ENCODE measurements around the gene NPIPB2.
A peak's percentile ranks its signal among the peaks of the same experiment; 100 is the strongest.
"Not testable (repeated sequence)": the region's sequence is repeated elsewhere in the genome, so short reads cannot be mapped to it uniquely, and the experiment has no call there.

NPIPB2 gene

GRCh38 chr16:11957591-11958395 lies 15.9 kb upstream of the NPIPB2 start:
- no peak for DNase-seq (ENCODE audit: low read depth)

- no peak for DNase-seq (ENCODE audit: low read depth)
Measured at GRCh38 chr16:11956558-11956957, 14.7 kb upstream of the NPIPB2 start.

- DNase-seq (ENCODE audit: low read depth) = peak; percentile 66
Measured at GRCh38 chr16:11955713-11956123, 13.9 kb upstream of the NPIPB2 start.

- DNase-seq (ENCODE audit: low read depth) = not testable (repeated sequence)
Measured at GRCh38 chr16:11953576-11953975, 11.7 kb upstream of the NPIPB2 start.

GRCh38 chr16:11950388-11950787 lies 8.5 kb upstream of the NPIPB2 start:
- no peak for DNase-seq (ENCODE audit: low read depth)

- no peak for DNase-seq (ENCODE audit: low read depth)
Measured at GRCh38 chr16:11949527-11949926, 7.7 kb upstream of the NPIPB2 start.

- no peak for DNase-seq (ENCODE audit: low read depth)
Measured at GRCh38 chr16:11948819-11949218, 7.0 kb upstream of the NPIPB2 start.

- DNase-seq (ENCODE audit: low read depth) = no peak
Measured at GRCh38 chr16:11946433-11946832, 4.6 kb upstream of the NPIPB2 start.

GRCh38 chr16:11927350-11927749 lies 14.5 kb downstream of the NPIPB2 start:
- DNase-seq (ENCODE audit: low read depth) = not testable (repeated sequence)

- DNase-seq (ENCODE audit: low read depth) = not testable (repeated sequence)
Measured at GRCh38 chr16:11924046-11924445, 17.8 kb downstream of the NPIPB2 start.

- DNase-seq (ENCODE audit: low read depth) = peak; percentile 30
Measured at GRCh38 chr16:11916524-11917285, 25.1 kb downstream of the NPIPB2 start.

- peak; percentile 93 for DNase-seq (ENCODE audit: low read depth)
Measured at GRCh38 chr16:11915644-11916523, 26.0 kb downstream of the NPIPB2 start, which contains the start of gene GSPT1. TSS of gene GSPT1 (minus strand) at chr16:11915956. CDS start at chr16:11915720, 236 bp downstream.

- DNase-seq (ENCODE audit: low read depth) = no peak
Measured at GRCh38 chr16:11915114-11915643, 26.7 kb downstream of the NPIPB2 start.

GRCh38 chr16:11914210-11915113 lies 27.4 kb downstream of the NPIPB2 start:
- DNase-seq (ENCODE audit: low read depth) = no peak

GRCh38 chr16:11913425-11914079 lies 28.3 kb downstream of the NPIPB2 start:
- no peak for DNase-seq (ENCODE audit: low read depth)

- DNase-seq (ENCODE audit: low read depth) = no peak
Measured at GRCh38 chr16:11909653-11910545, 31.9 kb downstream of the NPIPB2 start.

- DNase-seq (ENCODE audit: low read depth) = no peak
Measured at GRCh38 chr16:11907160-11907970, 34.5 kb downstream of the NPIPB2 start.

GRCh38 chr16:11903906-11904305 lies 37.9 kb downstream of the NPIPB2 start:
- no peak for DNase-seq (ENCODE audit: low read depth)
